ENCODE measurements around the gene ARRDC5. TPM values are rescaled to one million over a fixed set of nuclear protein-coding genes. Genes with fewer than 3 reads are reported as not detected.

The ARRDC5 gene
- total and polyA plus RNA-seq, 2 of the 8 experiments (the other 6 are each of a cell fraction or from before 2014, with no cell fraction given) = not detected

- TF ChIP-seq ATF2 (IDR thresholded peaks at IDR 0.05; ENCODE audit: low read length) (no peak), TCF12 (IDR thresholded peaks at IDR 0.05; ENCODE audit: low read depth, low read length) (no peak), BCL11A (IDR thresholded peaks at IDR 0.05; ENCODE audit: low read depth in 2 of 2, low read length in 2 of 2) (no peak)
Observed at GRCh38 chr19:4844348-4845179, 58.1 kb downstream of the ARRDC5 start (continued).

Data from H1 (cell line).